GM18519 (cell line): ENCODE data around the gene ATP13A1.
A peak's percentile ranks its signal among the peaks of the same experiment; 100 is the strongest.
"Not testable (repeated sequence)": the region's sequence is repeated elsewhere in the genome, so short reads cannot be mapped to it uniquely, and the experiment has no call there.

Source experiments
- ATAC-seq: cut with Tn5 transposase; IDR thresholded peaks from one replicate; pipeline ENCODE4 v1.9.1; 2021; ENCODE audit warnings: mild to moderate bottlenecking, moderate library complexity; ENCODE audit not compliant: unreplicated experiment, low FRiP score

Gene ATP13A1

GRCh38 chr19:19663256-19664120, at the start of gene ATP13A1:
Gene ATP13A1, minus strand, starts transcription at chr19:19663676. Its CDS starts 10 bp downstream, at chr19:19663666.
- peak; percentile 58 for ATAC-seq

GRCh38 chr19:19711934-19712828, 48.7 kb upstream of the ATP13A1 start:
- ATAC-seq = no peak

GRCh38 chr19:19711306-19711933, 47.9 kb upstream of the ATP13A1 start:
- no peak for ATAC-seq

- no peak for ATAC-seq
Measured at GRCh38 chr19:19710506-19710905, 47.0 kb upstream of the ATP13A1 start.

GRCh38 chr19:19704836-19705235, 41.4 kb upstream of the ATP13A1 start:
- no peak for ATAC-seq

- not testable (repeated sequence) for ATAC-seq
Measured at GRCh38 chr19:19700493-19700892, 37.0 kb upstream of the ATP13A1 start.

GRCh38 chr19:19697589-19697988, 34.1 kb upstream of the ATP13A1 start:
- ATAC-seq = no peak

- no peak for ATAC-seq
Measured at GRCh38 chr19:19696386-19696785, 32.9 kb upstream of the ATP13A1 start.

- ATAC-seq = no peak
Measured at GRCh38 chr19:19691683-19692082, 28.2 kb upstream of the ATP13A1 start.

GRCh38 chr19:19689023-19689422, 25.5 kb upstream of the ATP13A1 start:
- not testable (repeated sequence) for ATAC-seq

GRCh38 chr19:19687090-19687489, 23.6 kb upstream of the ATP13A1 start:
- no peak for ATAC-seq

GRCh38 chr19:19686580-19686979, 23.1 kb upstream of the ATP13A1 start:
- ATAC-seq = no peak

- ATAC-seq = not testable (repeated sequence)
Measured at GRCh38 chr19:19686119-19686518, 22.6 kb upstream of the ATP13A1 start.

GRCh38 chr19:19679176-19680073, 15.9 kb upstream of the ATP13A1 start:
- ATAC-seq = no peak

- no peak for ATAC-seq
Measured at GRCh38 chr19:19677579-19677978, 14.1 kb upstream of the ATP13A1 start.

- ATAC-seq = no peak
Measured at GRCh38 chr19:19674315-19674714, 10.8 kb upstream of the ATP13A1 start.

- no peak for ATAC-seq
Measured at GRCh38 chr19:19672816-19673215, 9.3 kb upstream of the ATP13A1 start.

GRCh38 chr19:19670070-19670551, 6.6 kb upstream of the ATP13A1 start:
- ATAC-seq = no peak

GRCh38 chr19:19668230-19669012, 4.9 kb upstream of the ATP13A1 start, which contains the start of gene ZNF101:
Gene ZNF101, plus strand, starts transcription at chr19:19668839. Its CDS starts 125 bp downstream, at chr19:19668964.
- peak; percentile 47 for ATAC-seq
